Right ventricle myocardium superior (tissue), 1 donor: ENCODE data around the gene LMBR1L. TPM values are rescaled to one million over a fixed set of nuclear protein-coding genes. Genes with fewer than 3 reads are reported as not detected.

Source experiments
- ATAC-seq: fragments of 200-7000 bp; cut with Tn5 transposase; one replicate; pipeline ENCODE4 v1.9.1; 2020; ENCODE audit warnings: mild to moderate bottlenecking; ENCODE audit not compliant: poor library complexity
- DNase-seq: peaks from one replicate; pipeline ENCODE4 v3.0.0-alpha.2; 2020
- intact Hi-C: fragments of 100-400 bp; cut with DNase I; formaldehyde crosslinking; loops from one replicate; pipeline ENCODE4 v1.11.2; 2022
- total RNA-seq: library from RNA; stranded (reverse); fragmentation: NEBNext Ultra II Directional; extraction: Animal tissue kit (Norgen Biotek cat#: 25700); gene quantifications from one replicate; pipeline ENCODE4 v1.2.1, GENCODE V29; 2021
- donor health status: DM: no; HTN: yes; CAD: no; lungs with severe emphysema.

LMBR1L gene
- total RNA-seq, 1 donor from 2014 or later, result 30.0 TPM

DNA sequence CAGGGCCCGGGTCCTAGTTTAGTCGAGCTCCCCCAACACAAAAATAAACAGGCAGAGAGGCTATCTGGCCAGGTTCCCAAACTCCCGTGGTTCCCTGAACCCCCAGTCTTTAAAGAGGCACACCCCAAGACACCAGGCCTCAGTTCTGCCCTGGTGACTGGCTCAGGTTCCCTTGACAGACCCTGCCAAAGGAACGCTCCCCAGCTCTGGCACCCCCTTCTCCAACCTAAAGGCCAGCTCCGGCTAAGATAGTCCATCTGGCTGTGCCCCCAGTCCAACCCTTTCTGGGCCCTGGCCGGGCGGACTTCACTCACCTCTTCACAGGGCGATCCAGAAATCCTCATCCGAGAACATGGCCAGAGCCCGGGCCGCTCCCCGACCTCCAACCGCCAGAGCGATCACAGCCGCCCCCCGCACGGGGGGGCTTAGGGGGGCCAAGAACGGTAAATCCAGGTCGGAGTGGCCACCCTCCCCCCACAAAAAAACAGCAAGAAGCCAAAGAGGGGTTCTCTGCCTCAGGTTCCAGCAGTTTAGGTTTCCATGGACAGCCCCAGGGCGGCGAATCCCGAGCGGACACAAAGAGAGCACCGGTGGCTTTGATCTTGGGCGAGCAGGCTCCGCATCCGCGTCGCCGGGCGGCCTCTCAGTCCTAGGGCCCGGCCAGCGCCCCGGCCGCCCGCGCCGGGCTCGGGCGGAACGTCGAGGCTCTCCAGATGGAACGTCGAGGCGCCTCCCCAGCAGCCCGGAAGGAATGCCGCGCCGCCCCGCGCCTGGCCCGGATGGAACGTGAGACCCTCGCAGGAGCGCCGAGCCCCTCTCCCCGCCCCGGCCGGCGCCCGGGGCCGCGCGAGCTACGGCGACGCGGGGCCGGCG lies 51.1 kb downstream of the LMBR1L start:
- DNase-seq, result no peak
- ATAC-seq, result peak; percentile 6
- intact Hi-C loops, result no loop called here

DNA sequence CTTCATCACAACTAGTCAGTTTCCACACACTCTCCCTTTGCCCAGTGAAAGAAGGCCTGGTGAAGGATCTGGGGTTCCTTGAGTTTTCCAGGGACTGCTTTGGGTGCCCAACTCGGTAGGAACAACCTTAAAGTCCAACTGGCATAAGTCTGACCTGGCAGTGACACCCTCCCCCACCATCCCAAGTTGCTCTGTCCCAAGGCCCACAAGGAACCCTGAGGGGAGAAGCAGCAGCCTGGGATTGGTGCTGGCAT lies 51.7 kb downstream of the LMBR1L start:
- intact Hi-C loops, result no loop called here
- DNase-seq, result no peak
- ATAC-seq, result no peak

DNA sequence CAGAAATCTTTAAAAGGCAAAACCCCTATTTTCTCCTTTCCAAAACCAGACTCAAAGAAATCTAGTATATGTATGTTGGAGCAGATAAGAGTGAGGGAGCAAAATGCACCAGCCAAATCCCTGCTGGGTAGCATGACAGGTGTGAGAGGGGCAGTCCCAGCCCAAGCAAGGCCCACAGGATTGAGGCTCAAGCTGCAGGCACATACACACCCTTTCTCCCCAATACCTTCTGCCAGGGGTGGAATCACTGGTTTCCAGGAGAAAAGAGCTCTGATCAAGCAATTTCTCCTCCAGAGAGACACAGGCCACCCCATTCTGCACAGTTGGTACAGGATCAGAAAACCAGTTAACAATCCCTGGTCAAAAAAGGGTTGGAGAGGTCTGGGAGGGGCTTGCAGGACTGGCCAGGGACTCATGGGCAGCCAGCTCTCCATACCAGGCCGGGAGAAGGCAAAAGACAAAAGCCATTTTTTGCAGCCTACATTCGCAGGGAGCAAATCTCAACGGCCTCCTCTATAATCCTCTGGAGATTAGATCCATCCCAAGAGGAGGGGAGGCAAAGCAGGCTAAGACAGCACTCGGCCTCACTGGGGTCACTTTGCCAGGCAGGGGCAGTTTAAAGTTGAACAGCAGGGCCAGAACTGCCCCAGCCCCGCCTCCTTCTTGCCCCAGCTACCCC lies 52.1 kb downstream of the LMBR1L start:
- intact Hi-C loops, result no loop called here
- DNase-seq (no peak), ATAC-seq (no peak)

DNA sequence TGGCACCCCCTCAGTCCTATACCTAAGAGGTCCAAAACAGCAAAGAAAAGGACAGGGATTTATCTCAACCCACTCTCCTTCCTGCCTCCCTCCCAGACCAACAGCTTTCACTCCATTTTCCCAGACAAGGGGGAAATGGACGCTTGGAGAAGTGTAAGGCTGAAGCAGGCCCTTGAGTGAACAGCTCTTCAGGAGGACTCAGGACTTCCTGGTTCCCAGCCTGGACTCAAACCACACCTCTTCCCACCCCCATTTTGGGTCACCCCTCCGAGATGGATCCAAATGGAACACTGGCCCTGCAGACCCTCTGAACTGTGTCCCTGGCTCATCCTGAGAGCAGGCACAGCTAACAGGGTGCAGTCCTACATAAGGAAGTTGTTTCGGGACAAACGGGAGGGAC lies 52.8 kb downstream of the LMBR1L start:
- intact Hi-C loops, result no loop called here
- ATAC-seq, result no peak

DNA sequence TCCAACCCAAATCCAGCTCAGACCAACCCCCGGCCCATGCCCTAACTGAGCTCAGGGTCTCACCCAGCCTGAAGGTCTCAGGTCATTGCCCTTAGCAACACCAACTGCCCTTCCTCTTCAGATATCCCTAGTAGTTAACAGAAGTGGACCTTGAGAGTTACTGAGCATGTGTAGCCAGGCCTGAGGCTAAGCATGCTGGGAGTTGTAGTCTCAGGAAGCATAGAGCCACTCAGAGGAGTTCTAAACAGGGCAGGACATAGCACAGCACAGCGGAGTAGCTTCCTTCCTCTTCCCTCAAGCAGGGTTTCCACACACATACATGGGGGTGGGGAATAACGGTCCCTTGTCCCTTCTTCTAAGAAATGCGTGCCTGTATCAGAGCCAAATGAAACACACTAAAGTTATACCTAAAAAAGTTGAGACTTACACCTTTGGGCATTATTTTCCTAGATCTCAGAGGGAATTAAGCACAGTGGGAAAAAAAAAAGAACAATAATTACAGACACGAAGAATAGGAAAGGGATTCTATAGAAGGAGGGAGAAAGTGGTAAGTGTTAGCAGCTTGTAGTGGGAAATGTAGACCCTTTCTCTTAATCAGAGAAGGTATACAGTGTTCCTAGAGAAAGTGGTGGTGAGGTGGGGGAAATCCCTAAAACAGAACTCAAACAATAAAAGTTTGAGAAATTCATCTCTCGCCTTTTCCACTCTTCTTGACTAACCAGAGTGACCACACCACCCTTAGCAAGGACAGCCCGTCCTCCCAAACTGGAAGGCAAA lies 54.5 kb downstream of the LMBR1L start:
- intact Hi-C loops, result no loop called here
- DNase-seq, result peak; percentile 54
- peak; percentile 47 for ATAC-seq

More for the DNA sequence above, 52.8 kb downstream of the LMBR1L start:
- DNase-seq, result no peak

DNA sequence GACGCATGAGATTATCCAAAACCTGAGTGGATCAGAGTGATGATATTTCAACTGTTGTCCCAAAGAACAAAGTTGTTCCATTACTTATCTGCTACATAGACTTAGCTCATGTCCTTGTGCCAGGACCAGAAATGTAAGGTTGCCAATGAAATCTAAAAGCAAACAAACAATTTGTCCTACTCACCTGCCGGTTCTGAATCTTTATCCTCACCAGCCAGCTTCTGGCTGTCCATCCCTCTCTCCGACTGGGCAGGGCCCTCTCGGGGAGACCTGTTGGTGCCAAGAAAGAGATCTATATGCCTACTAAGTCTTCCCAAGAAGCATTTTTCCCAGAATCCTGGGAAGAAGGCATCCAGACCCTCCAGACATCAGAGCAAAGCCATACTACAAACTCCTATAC lies 55.6 kb downstream of the LMBR1L start:
- no peak for ATAC-seq
- intact Hi-C loops, result no loop called here
- DNase-seq, result no peak

DNA sequence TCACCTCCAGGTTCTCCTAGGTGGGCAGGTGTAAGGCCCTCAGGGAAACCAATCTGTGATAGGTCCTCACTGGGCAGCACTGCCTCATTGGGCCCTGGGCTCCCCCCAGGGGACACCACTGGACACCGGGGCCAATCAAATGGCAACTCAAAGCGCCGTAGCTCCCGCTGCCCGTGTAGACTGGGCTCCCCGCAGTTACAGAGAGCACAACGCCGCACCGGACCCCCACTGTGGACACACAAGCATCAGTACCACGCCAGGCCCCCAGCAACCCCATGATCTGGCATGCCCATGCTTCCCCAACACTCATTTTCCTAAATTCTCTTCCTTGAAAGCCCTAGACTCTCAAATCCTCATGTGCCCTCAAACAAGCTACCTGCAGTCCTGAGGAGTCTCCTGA lies 56.1 kb downstream of the LMBR1L start:
- no peak for ATAC-seq
- DNase-seq, result peak; percentile 36
- intact Hi-C loops, result no loop called here

DNA sequence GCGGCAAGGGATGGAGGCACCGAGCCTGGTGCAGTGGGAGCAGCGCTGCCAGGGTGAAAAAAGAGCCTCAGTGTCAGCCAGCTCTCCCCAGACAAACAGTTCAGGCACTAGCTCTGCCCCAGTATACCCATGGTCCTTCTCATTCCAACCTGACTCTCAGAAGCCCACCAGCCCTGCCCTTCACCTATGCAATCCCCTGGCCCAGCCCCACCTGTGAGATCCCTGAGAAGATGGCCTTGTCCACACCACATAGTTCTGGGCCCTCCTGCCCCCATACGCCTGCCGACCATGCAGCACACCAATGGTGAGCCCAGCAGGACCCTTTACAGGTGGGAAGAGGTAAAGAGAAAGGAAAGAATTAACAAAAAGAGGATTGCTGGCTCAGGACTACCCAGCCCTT lies 56.6 kb downstream of the LMBR1L start:
- intact Hi-C loops, result no loop called here
- ATAC-seq (no peak), DNase-seq (no peak)

DNA sequence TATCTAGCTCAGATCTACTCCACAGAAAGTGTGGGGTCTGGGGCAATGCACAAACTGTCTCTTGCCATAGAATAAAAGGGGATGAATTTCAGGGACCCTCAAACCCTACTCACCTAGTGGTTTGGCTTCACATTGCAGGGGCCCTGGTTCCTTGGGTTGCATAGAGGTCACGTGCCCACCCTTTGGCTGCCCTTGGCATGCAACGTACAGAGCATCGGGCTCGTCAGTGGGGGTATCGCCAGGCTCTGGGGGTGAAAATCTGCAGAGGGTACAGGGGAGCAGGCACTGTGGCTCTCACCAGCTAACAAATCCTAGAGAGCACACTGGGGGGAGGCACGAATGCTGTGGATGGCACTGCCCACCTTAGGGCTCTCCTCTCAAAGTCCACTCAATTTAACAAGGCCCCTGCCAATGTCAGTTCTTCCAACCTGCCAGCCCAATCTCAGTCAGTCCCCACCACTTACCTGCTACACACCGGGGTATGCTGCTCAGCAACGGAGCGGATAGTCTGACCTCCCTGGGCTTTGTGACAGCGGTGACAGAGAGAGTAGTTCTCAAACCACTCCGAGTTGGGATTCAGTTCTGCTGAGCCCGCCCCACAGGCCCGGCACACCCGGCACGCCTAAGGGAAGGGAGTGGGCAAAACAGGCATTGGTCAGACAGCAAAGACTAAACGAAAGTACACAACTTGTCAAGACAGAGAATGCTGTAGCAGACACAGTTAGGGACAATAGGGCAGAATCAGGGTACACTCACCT lies 58.0 kb downstream of the LMBR1L start:
- ATAC-seq (no peak), DNase-seq (no peak)
- intact Hi-C loops, result no loop called here

DNA sequence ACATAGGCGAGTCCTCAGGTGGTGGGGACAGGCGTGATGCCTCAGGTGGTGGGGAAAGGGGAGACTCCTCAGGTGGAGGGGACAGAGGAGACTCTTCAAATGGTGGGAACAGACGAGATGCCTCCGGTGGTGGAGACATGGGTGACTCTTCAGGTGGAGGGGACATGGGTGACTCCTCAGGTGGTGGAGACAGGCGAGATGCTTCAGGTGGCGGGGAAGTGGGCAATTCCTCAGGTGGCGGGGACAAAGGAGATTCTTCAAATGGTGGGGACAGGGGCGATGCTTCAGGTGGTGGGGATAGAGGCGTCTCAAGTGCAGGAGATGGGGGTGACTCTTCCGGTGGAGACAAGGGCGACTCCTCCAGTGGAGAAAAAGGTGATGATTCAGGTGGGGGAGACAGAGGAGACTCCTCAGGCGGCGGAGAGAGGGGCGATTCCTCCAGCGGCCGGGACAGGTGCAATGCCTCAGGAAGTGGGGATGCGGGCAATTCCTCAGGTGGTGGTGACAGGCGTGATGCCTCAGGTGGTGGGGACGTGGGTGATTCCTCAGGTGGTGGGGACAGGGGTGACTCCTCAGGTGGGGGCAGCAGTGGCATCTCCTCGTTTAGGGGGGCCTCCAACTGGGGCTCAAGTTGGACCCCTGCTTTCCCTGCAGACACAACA lies 58.7 kb downstream of the LMBR1L start:
- intact Hi-C loops, result no loop called here
- peak; percentile 19 for DNase-seq
- ATAC-seq, result no peak

DNA sequence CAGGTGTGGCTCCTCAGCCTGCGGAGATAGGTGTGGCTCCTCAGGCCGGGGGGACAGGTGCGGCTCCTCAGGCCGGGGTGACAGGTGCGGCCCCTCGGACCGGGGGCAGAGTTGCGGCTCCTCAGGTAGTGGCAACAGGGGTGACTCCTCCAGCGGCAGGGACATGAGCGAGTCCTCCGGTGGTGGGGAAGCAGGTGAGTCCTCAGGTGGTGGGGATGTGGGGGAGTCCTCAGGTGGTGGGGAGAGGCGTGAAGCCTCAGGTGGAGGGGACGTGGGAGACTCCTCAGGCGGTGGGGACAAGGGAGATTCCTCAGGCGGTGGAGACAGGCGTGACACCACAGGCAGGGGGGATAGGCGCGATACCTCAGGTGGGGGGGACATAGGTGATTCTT lies 59.3 kb downstream of the LMBR1L start:
- ATAC-seq, result no peak
- peak; percentile 19 for DNase-seq
- intact Hi-C loops, result no loop called here

DNA sequence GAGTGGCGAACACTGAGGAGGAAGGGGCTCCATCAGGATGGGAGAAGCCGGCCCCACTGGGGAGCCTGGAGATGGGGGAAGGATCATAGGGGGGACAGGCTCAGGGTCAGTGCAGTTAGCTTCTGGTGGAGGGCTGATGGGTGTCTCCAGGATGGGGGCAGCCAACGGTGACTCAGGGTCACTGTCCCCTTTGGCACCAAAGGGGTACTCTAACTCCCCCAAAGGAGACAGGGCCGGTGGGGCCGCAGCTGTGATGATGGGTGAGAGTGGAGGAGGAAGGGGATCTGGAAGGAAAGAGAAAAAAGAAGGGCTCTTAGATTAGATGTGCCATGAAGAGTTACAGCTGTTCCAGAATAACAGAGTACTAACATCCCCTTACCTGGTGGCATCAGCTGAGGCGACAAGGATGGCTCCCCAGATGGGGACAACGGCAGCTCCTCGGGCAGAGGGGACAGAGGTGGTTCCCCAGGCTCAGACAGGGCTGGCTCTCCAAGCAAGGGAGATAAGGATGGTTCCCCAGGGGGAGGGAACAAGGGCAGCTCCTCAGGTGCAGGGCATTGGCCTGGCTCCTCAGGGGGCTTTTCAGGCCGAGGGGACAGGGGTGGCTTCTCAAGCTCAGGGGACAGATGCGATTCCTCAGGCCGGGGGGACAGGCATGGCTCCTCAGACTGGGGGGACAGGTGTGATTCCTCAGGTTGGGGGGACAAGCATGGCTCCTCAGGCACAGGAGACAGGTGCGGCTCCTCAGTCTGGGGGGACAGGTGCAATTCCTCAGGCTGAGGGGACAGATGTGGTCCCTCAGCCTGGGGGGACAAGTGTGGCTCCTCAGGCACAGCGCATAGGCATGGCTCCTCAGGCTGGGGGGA lies 59.9 kb downstream of the LMBR1L start:
- no peak for ATAC-seq
- intact Hi-C loops, result no loop called here
- peak; percentile 23 for DNase-seq

DNA sequence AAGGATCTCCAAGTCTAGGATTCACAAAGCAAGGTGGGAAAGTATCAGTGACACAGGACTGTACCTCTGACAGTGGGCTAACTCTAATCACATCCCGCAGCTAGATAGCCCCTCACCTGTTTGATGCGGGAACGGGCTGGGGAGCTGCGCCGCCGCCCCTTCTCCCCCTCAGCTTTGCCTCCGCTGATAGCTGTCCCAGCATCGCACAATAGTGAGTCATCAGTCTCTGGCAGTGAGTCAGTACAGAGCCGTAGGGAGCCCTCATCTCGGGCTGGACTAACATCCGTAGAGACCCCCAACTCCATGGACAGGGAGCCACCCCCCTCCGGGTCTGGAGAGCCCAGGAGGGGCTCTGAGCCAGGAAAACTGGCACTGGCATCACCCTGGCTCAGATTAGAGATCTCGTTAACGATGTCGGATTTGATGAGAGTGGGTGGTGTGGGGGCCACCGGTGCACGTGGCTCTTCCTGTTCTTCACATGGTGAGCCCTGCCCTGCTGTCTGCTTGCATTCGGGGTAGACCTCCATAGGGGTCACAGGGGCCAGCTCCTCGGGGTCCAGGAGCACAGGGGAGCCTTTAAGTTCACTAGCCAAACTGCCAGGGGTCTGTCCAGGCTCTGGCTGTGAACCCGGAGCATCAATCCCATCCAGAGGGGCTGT lies 61.0 kb downstream of the LMBR1L start:
- ATAC-seq, result no peak
- intact Hi-C loops, result no loop called here
- DNase-seq, result peak; percentile 20

DNA sequence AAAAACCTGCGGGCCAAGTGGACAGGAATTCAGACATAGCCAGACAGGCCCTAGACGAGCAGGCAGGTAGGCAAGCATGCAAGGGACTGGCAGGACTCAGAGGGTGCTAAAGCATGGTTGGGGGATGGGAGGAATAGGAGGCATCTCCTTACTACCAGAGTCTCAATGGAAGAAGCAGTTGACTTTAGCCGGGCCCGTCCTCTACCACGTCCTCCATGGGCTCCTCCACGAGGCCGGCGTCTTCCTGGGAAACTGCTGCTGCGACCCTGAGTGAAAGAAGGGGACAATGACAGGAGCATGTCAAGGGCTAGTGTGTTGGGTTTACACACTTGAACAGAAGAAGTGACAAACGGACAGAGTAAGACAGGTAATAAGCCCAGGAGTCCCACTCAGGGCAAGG lies 61.7 kb downstream of the LMBR1L start:
- intact Hi-C loops, result no loop called here
- DNase-seq (peak; percentile 10), ATAC-seq (no peak)
